ENCODE data around the gene TVP23A. TPM values are rescaled to one million over a fixed set of nuclear protein-coding genes. Genes with fewer than 3 reads are reported as not detected.

TVP23A gene
- total RNA-seq, 1 experiment from 2014 or later = 3.1 TPM

DNA sequence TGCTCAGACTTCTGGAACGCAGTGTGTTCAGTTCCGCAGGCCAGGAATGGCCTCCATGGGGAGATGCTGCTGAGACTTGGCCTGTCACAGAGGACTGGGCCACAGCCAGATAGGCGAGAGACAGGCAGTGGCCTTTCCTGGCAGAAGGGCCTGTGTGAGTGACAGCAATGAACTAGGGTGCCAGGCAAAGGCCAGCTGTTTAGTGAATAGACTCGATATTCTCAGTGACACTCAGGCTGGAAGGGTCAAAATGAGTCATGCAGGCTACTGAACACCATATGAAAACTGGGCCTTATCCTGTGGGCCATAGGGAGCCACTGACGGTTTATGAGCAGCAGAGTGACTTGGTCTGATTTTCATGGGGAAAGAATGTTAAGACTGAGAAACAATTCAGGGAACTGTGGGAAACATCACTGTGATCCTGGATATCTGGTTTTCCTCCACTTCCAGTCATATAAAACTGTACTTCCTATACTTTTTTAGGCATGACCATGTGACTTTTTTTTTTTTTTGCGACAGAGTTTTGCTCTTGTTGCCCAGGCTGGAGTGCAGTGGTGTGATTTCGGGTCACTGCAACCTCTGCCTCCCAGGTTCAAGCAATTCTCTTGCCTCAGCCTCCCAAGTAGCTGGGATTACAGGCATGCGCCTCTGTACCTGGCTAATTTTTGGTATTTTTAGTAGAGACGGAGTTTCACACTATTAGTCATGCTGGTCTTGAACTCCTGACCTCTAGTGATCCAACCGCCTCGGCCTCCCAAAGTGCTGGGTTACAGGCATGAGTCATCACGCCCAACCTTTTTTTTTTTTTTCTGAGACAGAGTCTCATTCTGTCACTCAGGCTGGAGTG, 80.1 kb downstream of the TVP23A start:
- Mint-ChIP-seq H3K36me3 (ENCODE audit: insufficient read depth in 1 of 3, low read depth in 3 of 3) (peaks cover 0 to under 1% (median 0%) of the 10 kb centered on the region in 3 experiments; a peak in 1 of 7 replicates), H3K9me3 (peaks cover under 1 to 1% of the 10 kb centered on the region in 2 experiments; a peak in 2 of 5 replicates), H3K27ac (no peak overlapping the region; a peak in 1 of 7 replicates), H3K27me3 (ENCODE audit: low read depth) (no peaks in the 10 kb centered on the region), H3K4me1 (peaks cover 9 to 10% of the 10 kb centered on the region in 2 experiments), H3K4me3 (no peak overlapping the region)
- Histone ChIP-seq H3K27me3 (ENCODE audit: insufficient read depth, low read length) (no peaks in the 10 kb centered on the region), H3K4me2 (ENCODE audit: insufficient read depth, insufficient read length, low read length) (no peak overlapping the region), H4K20me1 (ENCODE audit: control insufficient read depth, insufficient read depth, insufficient read length) (no peaks in the 10 kb centered on the region), H4K5ac (ENCODE audit: insufficient read length, low read depth, low read length) (no peak overlapping the region), H3K79me2 (ENCODE audit: insufficient read depth, low read length) (no peaks in the 10 kb centered on the region), H3K56ac (ENCODE audit: insufficient read length, low read depth, low read length) (no peak overlapping the region), H2BK120ac (ENCODE audit: low read depth, low read length, poor library complexity, severe bottlenecking) (no peak overlapping the region), H2BK5ac (ENCODE audit: insufficient read length, low read length) (no peak overlapping the region), H3T11ph (ENCODE audit: low read length) (no peak overlapping the region), H4K91ac (ENCODE audit: insufficient read length, low read depth, low read length) (no peak overlapping the region), H3K18ac (ENCODE audit: insufficient read length, low read depth, low read length) (no peak overlapping the region), H4K8ac (replicated peaks; ENCODE audit: insufficient read length, low read depth, low read length) (no peak overlapping the region), H3K23me2 (ENCODE audit: insufficient read length, low read depth, low read length, poor library complexity, severe bottlenecking) (peaks cover 2% of the 10 kb centered on the region), H2AFZ (ENCODE audit: low read length) (no peak overlapping the region), H3K23ac (ENCODE audit: insufficient read length, low read depth, low read length) (no peak overlapping the region), H3K79me1 (ENCODE audit: insufficient read depth, low read depth, low read length, poor library complexity, severe bottlenecking) (no peaks in the 10 kb centered on the region), H2BK15ac (ENCODE audit: low read depth, low read length) (no peak overlapping the region), H2AK5ac (ENCODE audit: insufficient read length, low read length) (no peak overlapping the region), H2BK20ac (ENCODE audit: low read depth, low read length, poor library complexity, severe bottlenecking) (no peak overlapping the region), H2BK12ac (ENCODE audit: insufficient read length, low read depth, low read length) (no peak overlapping the region), H3K9ac (ENCODE audit: extremely low read depth, insufficient read length, low read length) (no peak overlapping the region), H3K14ac (ENCODE audit: insufficient read depth, low read length) (no peak overlapping the region), H3K27ac (ENCODE audit: insufficient read length, low read depth, low read length) (no peak overlapping the region), H3K4ac (ENCODE audit: low read depth, low read length) (no peak overlapping the region), H3K4me1 (ENCODE audit: insufficient read depth, low read length) (no peaks in the 10 kb centered on the region), H3K9me3 (ENCODE audit: control insufficient read depth, low read depth, low read length) (no peaks in the 10 kb centered on the region)
- peak; percentile 36 for DNase-seq
- TF ChIP-seq, protein P1, sequence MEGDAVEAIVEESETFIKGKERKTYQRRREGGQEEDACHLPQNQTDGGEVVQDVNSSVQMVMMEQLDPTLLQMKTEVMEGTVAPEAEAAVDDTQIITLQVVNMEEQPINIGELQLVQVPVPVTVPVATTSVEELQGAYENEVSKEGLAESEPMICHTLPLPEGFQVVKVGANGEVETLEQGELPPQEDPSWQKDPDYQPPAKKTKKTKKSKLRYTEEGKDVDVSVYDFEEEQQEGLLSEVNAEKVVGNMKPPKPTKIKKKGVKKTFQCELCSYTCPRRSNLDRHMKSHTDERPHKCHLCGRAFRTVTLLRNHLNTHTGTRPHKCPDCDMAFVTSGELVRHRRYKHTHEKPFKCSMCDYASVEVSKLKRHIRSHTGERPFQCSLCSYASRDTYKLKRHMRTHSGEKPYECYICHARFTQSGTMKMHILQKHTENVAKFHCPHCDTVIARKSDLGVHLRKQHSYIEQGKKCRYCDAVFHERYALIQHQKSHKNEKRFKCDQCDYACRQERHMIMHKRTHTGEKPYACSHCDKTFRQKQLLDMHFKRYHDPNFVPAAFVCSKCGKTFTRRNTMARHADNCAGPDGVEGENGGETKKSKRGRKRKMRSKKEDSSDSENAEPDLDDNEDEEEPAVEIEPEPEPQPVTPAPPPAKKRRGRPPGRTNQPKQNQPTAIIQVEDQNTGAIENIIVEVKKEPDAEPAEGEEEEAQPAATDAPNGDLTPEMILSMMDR (conservative IDR thresholded peaks at IDR 0.05) = no peak
- WGBS (ENCODE audit: extremely low coverage, insufficient read length, low lambda C conversion rate) = no CpG with 5 or more reads among the region's 12 CpGs
